SK-N-SH treated with all-trans-retinoic acid at 6 μM for 48 hours (cell line): ENCODE results near the gene SPATA21.

Experiments used
- ATAC-seq: fragments of 200-7000 bp; cut with Tn5 transposase; 3 replicates; pipeline ENCODE4 v1.9.1; 2020; ENCODE audit warnings: mild to moderate bottlenecking, moderate library complexity
- ARNTL ChIP-seq: fragments of 450-650 bp; formaldehyde crosslinking; IDR thresholded peaks from 2 replicates; pipeline ENCODE4 v1.5.0; 2020; ENCODE audit warnings: low read depth, mild to moderate bottlenecking, moderate library complexity, borderline replicate concordance
- BACH2 ChIP-seq: fragments of 250-450 bp; sonication (Bioruptor Pico); IDR thresholded peaks from 2 replicates; pipeline ENCODE4 v1.9.0; 2021; ENCODE audit warnings: mild to moderate bottlenecking, borderline replicate concordance
- CREB5 ChIP-seq: fragments of 250-450 bp; sonication (Bioruptor Pico); IDR thresholded peaks from 2 replicates; pipeline ENCODE4 v1.5.1; 2020; ENCODE audit warnings: low read depth, mild to moderate bottlenecking, moderate library complexity
- CSRNP3 ChIP-seq: fragments of 250-450 bp; sonication (Bioruptor Pico); IDR thresholded peaks from 2 replicates; pipeline ENCODE4 v1.5.1; 2021; ENCODE audit warnings: mild to moderate bottlenecking, moderate library complexity
- ESRRG ChIP-seq: fragments of 250-450 bp; sonication (Bioruptor Pico); IDR thresholded peaks from 2 replicates; pipeline ENCODE4 v1.6.1; 2021; ENCODE audit warnings: mild to moderate bottlenecking
- GLIS3 ChIP-seq: fragments of 250-450 bp; sonication (Bioruptor Pico); IDR thresholded peaks from 2 replicates; pipeline ENCODE4 v1.5.0; 2020; ENCODE audit warnings: mild to moderate bottlenecking, moderate library complexity
- ISL1 ChIP-seq: fragments of 250-450 bp; sonication (Bioruptor Pico); IDR thresholded peaks from 2 replicates; pipeline ENCODE4 v2.1.2; 2022; ENCODE audit warnings: mild to moderate bottlenecking, moderate library complexity
- OSR1 ChIP-seq: fragments of 250-450 bp; sonication (Bioruptor Pico); IDR thresholded peaks from 2 replicates; pipeline ENCODE4 v1.8.0; 2022; ENCODE audit warnings: moderate library complexity, mild to moderate bottlenecking, inconsistent platforms
- PATZ1 ChIP-seq: fragments of 250-450 bp; sonication (Bioruptor Pico); IDR thresholded peaks from 2 replicates; pipeline ENCODE4 v1.8.0; 2020; ENCODE audit warnings: mild to moderate bottlenecking, moderate library complexity, borderline replicate concordance
- POU6F1 ChIP-seq: fragments of 250-450 bp; sonication (Bioruptor Pico); IDR thresholded peaks from 2 replicates; pipeline ENCODE4 v1.8.0; 2021; ENCODE audit warnings: low read depth, mild to moderate bottlenecking, moderate library complexity, borderline replicate concordance
- PPARA ChIP-seq: fragments of 250-450 bp; sonication (Bioruptor Pico); IDR thresholded peaks from 2 replicates; pipeline ENCODE4 v1.5.0; 2020; ENCODE audit warnings: mild to moderate bottlenecking, borderline replicate concordance
- RARB ChIP-seq: fragments of 250-450 bp; sonication (Bioruptor Pico); IDR thresholded peaks from 2 replicates; pipeline ENCODE4 v1.8.0; 2021; ENCODE audit warnings: mild to moderate bottlenecking, moderate library complexity
- SNAI2 ChIP-seq: fragments of 250-450 bp; sonication (Bioruptor Pico); IDR thresholded peaks from 2 replicates; pipeline ENCODE4 v1.5.0; 2020; ENCODE audit warnings: mild to moderate bottlenecking, moderate library complexity
- TCF4 ChIP-seq: fragments of 250-450 bp; sonication (Bioruptor Pico); IDR thresholded peaks from 2 replicates; pipeline ENCODE4 v1.8.0; 2021; ENCODE audit warnings: mild to moderate bottlenecking, moderate library complexity, borderline replicate concordance
- TOX ChIP-seq: fragments of 250-450 bp; sonication (Bioruptor Pico); IDR thresholded peaks from 2 replicates; pipeline ENCODE4 v1.8.0; 2021; ENCODE audit warnings: mild to moderate bottlenecking, moderate library complexity, borderline replicate concordance
- TSHZ2 ChIP-seq: fragments of 250-450 bp; sonication (Bioruptor Pico); IDR thresholded peaks from 2 replicates; pipeline ENCODE4 v1.5.0; 2020; ENCODE audit warnings: mild to moderate bottlenecking, moderate library complexity
- ZC3H10 ChIP-seq: fragments of 250-450 bp; sonication (Bioruptor Pico); IDR thresholded peaks from 2 replicates; pipeline ENCODE4 v1.5.1; 2021; ENCODE audit warnings: mild to moderate bottlenecking, moderate library complexity
- ZFP3 ChIP-seq: fragments of 250-450 bp; sonication (Bioruptor Pico); IDR thresholded peaks from 2 replicates; pipeline ENCODE4 v1.5.0; 2020; ENCODE audit warnings: mild to moderate bottlenecking, moderate library complexity
- ZNF565 ChIP-seq: fragments of 450-650 bp; formaldehyde crosslinking; conservative IDR thresholded peaks from 2 replicates; pipeline ENCODE4 v1.5.0; 2020; ENCODE audit warnings: low read depth, mild to moderate bottlenecking, moderate library complexity
- ZNF70 ChIP-seq: fragments of 450-650 bp; formaldehyde crosslinking; IDR thresholded peaks from 2 replicates; pipeline ENCODE4 v1.5.0; 2020; ENCODE audit warnings: mild to moderate bottlenecking, moderate library complexity
- ZNF8 ChIP-seq: fragments of 450-650 bp; formaldehyde crosslinking; IDR thresholded peaks from 2 replicates; pipeline ENCODE4 v1.5.0; 2020; ENCODE audit warnings: mild to moderate bottlenecking, moderate library complexity

Gene SPATA21

GRCh38 chr1:16405441-16405840 lies 31.8 kb downstream of the SPATA21 start:
- TF ChIP-seq PATZ1 (no peak), ZNF565 (CRISPR knock-in tag) (no peak), TCF4 (no peak), ZC3H10 (CRISPR knock-in tag) (no peak), ESRRG (CRISPR knock-in tag) (no peak), OSR1 (CRISPR knock-in tag) (no peak), GLIS3 (CRISPR knock-in tag) (no peak), CSRNP3 (CRISPR knock-in tag) (no peak), CREB5 (no peak), BACH2 (CRISPR knock-in tag) (no peak), POU6F1 (CRISPR knock-in tag) (no peak), ZNF8 (no peak), ZNF70 (CRISPR knock-in tag) (no peak)
- no peak for ATAC-seq

- TF ChIP-seq POU6F1 (CRISPR knock-in tag), result no peak
- TF ChIP-seq ZNF565 (CRISPR knock-in tag), result no peak
- no peak for TF ChIP-seq ARNTL (CRISPR knock-in tag)
- TF ChIP-seq ZFP3 (CRISPR knock-in tag), result no peak
- ATAC-seq, result no peak
These were observed 34.5 kb downstream of the SPATA21 start for GRCh38 chr1:16402742-16403141.

- TF ChIP-seq OSR1 (CRISPR knock-in tag) (no peak), ZC3H10 (CRISPR knock-in tag) (no peak), BACH2 (CRISPR knock-in tag) (no peak), ISL1 (CRISPR knock-in tag) (no peak), RARB (CRISPR knock-in tag) (no peak), PPARA (CRISPR knock-in tag) (no peak), ZNF565 (CRISPR knock-in tag) (no peak), TOX (CRISPR knock-in tag) (no peak), POU6F1 (CRISPR knock-in tag) (no peak), SNAI2 (CRISPR knock-in tag) (no peak), ESRRG (CRISPR knock-in tag) (no peak), GLIS3 (CRISPR knock-in tag) (no peak), TSHZ2 (CRISPR knock-in tag) (no peak)
- ATAC-seq, result no peak
These were observed 38.8 kb downstream of the SPATA21 start for GRCh38 chr1:16398371-16398953.
